Mucosa of descending colon (tissue), 3 donors: Measurements from ENCODE around the gene SOX3. TPM values are rescaled to one million over a fixed set of nuclear protein-coding genes. Genes with fewer than 3 reads are reported as not detected.

ENCODE experiments used
- ATAC-seq: fragments of 200-7000 bp; cut with Tn5 transposase; one replicate; pipeline ENCODE4 v1.9.1; 2020; ENCODE audit warnings: mild to moderate bottlenecking, moderate library complexity
- DNase-seq, 3 donors: peaks; one replicate each; pipeline ENCODE4 v3.0.0-alpha.2; 2020
- H3K36me3 ChIP-seq: fragments of 200-600 bp; one replicate; pipeline ENCODE4 v1.8.0; 2021; ENCODE audit warnings: low read depth, mild to moderate bottlenecking
- H3K4me1 ChIP-seq: fragments of 200-600 bp; one replicate; pipeline ENCODE4 v1.8.0; 2021; ENCODE audit warnings: low read depth, mild to moderate bottlenecking
- H3K4me3 ChIP-seq: fragments of 200-600 bp; one replicate; pipeline ENCODE4 v1.8.0; 2021; ENCODE audit warnings: mild to moderate bottlenecking
- H3K9me3 ChIP-seq: fragments of 200-600 bp; one replicate; pipeline ENCODE4 v1.8.0; 2021; ENCODE audit warnings: mild to moderate bottlenecking
- intact Hi-C, 2 donors: fragments of 100-400 bp; cut with DNase I in 1 of 2; cut with micrococcal nuclease in 1 of 2; formaldehyde crosslinking; loops; one replicate each; pipeline versions ENCODE4 v1.11.0 to v1.11.1; 2022; cut with DNase I, micrococcal nuclease
- total RNA-seq, 3 donors: library from RNA; stranded (reverse); fragmentation: NEBNext Ultra II Directional in 2 of 3; extraction: Animal tissue kit (Norgen Biotek cat#: 25700) in 2 of 3; gene quantifications; one replicate each; pipeline versions ENCODE4 v1.2.1 to v1.2.4, GENCODE V29; 2021 to 2023
- TF ChIP-seq, protein P1 (sequence below): fragments of 200-600 bp; IDR thresholded peaks from one replicate; pipeline ENCODE4 v1.8.0; 2022; ENCODE audit warnings: antibody characterized with exemption, mild to moderate bottlenecking
- donor health status: DM: no; HTN: no; CAD: no; lungs with moderate emphysema.
- donor health status: DM: no; HTN: no; CAD: no.
- donor health status: DM: no; HTN: yes; CAD: no.

SOX3 gene
- total RNA-seq, 3 donors from 2014 or later = not detected

DNA sequence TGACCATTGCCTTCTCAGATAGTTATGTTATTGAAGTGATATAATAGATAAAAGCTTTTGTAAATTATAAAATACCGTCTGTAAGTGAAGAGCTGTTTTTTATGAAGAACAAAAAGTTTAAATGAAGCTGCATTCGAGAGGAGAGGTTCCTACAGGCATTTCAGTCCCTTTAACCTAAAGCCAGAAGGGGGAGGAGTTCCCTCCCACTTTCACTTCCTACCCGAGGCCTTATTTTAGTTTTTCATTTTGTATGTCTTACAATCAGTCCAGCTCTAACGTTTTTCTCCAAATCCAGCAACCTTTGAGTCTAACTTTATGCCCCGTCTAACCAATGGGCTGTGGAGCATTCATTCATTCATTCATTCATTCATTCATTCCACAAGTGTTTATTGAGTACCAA, 16.5 kb upstream of the SOX3 start:
- H3K36me3 ChIP-seq = no peaks in the 10 kb centered on the region
- no peaks in the 10 kb centered on the region for H3K4me1 ChIP-seq
- DNase-seq (no peak), ATAC-seq (no peak)
- intact Hi-C loops = no loop called here
- no peaks in the 10 kb centered on the region for H3K9me3 ChIP-seq
- TF ChIP-seq, protein P1, sequence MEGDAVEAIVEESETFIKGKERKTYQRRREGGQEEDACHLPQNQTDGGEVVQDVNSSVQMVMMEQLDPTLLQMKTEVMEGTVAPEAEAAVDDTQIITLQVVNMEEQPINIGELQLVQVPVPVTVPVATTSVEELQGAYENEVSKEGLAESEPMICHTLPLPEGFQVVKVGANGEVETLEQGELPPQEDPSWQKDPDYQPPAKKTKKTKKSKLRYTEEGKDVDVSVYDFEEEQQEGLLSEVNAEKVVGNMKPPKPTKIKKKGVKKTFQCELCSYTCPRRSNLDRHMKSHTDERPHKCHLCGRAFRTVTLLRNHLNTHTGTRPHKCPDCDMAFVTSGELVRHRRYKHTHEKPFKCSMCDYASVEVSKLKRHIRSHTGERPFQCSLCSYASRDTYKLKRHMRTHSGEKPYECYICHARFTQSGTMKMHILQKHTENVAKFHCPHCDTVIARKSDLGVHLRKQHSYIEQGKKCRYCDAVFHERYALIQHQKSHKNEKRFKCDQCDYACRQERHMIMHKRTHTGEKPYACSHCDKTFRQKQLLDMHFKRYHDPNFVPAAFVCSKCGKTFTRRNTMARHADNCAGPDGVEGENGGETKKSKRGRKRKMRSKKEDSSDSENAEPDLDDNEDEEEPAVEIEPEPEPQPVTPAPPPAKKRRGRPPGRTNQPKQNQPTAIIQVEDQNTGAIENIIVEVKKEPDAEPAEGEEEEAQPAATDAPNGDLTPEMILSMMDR = no peak
- H3K4me3 ChIP-seq = no peak overlapping the region

DNA sequence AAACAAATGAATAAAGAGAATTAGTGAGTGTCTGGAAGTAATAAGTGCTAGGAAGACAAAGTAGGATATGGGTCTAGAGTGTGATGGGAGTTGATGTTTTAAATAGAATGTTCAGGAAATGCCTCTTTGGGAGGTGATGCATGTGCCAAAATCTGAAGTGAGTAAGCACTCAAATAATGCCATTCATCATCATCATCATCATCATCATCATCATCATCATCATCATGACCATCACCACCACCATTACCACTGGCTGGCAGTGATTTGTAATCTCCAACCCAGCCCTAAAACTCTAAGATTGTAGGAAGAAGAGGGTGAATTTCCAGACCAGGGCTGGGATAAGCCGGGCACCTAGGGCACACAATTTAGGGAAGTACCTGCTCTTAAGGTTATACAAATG, 9.7 kb upstream of the SOX3 start:
- ATAC-seq (no peak), DNase-seq (no peak)
- Histone ChIP-seq H3K9me3 (no peaks in the 10 kb centered on the region), H3K4me3 (no peak overlapping the region), H3K4me1 (no peaks in the 10 kb centered on the region), H3K36me3 (no peaks in the 10 kb centered on the region)
- TF ChIP-seq, protein P1 = no peak
- intact Hi-C loops = no loop called here

DNA sequence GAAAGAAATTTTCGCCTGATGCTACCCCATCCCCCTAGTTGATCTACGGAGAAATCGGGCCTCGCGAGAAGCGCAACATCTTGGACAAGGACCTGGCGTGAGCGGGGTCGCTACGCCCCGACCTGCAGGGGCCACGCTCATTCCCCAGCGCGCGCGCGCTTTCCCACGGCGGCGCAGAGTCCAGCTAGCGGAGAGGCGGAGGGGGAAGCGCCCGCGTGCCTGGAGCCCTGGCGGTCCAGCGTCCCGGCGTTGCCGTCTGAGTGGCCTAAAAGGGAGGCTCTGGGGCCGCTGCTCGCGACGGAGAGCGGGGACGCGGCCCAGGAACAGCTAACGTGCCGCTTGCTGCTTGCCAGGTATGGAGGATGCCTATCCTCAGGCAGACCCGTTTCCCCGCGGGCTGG, 6.0 kb upstream of the SOX3 start:
- TF ChIP-seq, protein P1 = no peak
- DNase-seq (no peak), ATAC-seq (no peak)
- intact Hi-C loops = no loop called here
- no peaks in the 10 kb centered on the region for H3K9me3 ChIP-seq
- no peak overlapping the region for H3K4me3 ChIP-seq
- H3K4me1 ChIP-seq = no peaks in the 10 kb centered on the region
- no peaks in the 10 kb centered on the region for H3K36me3 ChIP-seq

DNA sequence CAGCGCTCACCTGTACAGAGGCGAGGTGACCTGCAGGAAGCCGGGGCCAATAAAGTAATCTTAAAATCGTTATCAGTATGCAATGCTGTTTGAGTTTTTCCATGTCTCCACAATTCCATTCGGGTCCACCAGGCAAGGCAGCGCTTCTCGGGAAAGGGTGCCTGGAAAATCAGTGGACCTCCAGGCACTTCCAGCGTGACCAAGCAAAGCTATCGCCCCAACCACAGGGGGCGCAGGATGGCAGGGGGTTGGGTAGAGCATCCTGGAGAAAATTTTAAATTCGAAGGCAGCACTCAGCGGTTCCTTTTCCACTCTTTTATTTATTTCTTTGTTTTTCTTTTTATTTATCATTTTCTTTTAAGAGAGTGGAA, 5.4 kb upstream of the SOX3 start:
- Histone ChIP-seq H3K4me1 (no peaks in the 10 kb centered on the region), H3K4me3 (no peak overlapping the region), H3K36me3 (no peaks in the 10 kb centered on the region), H3K9me3 (no peaks in the 10 kb centered on the region)
- DNase-seq (no peak), ATAC-seq (no peak)
- TF ChIP-seq, protein P1 = no peak
- intact Hi-C loops = no loop called here

DNA sequence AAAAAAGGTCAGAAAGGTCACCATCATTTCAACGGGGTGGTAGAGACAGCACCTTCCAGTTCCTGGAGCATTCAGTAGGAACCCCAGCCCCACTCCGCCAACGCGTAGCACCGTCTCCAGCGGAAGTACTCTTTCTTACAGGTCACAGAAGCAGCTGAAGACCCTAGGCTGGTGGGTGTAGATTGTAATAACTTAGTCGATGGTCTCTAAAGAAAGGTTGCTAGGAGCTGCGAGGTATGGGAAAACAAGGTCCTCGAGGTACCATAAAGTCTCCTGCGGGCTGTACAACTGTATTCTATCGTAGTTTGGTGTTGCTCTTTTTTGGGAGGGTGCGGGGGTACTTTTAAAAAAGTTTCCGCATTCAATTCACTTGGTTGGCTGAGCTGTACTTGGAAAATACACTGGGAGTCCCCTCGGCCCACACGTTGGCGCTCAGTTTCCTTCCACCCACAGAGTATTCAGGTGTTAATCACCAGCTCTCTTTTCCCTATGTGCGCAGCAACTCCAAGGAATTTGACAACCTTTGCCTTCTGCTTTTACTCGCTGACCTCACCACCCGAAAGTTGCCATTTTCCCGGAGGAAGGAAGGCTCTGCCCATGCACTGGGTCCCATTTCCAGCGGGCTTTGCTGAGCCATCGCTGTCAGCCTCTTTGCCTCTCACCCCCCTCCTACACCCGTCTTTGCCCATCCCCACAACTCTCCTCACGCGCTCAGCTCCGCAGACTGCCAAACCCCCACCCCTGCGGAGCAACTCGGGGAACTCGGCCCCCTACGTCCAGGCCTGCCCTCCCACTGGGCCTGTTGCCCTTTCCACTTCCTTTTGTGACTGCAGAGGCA, 4.8 kb upstream of the SOX3 start:
- intact Hi-C loops = no loop called here
- Histone ChIP-seq H3K4me3 (no peak overlapping the region), H3K36me3 (no peaks in the 10 kb centered on the region), H3K9me3 (no peaks in the 10 kb centered on the region), H3K4me1 (no peaks in the 10 kb centered on the region)
- ATAC-seq (no peak), DNase-seq (no peak)
- TF ChIP-seq, protein P1 = no peak
